Stomach (tissue), 4 donors: ENCODE results near the gene SEMA4A.

Experiments used
- CTCF ChIP-seq, 7 experiments: fragments of 450-650 bp in 4 of 7; fragments of 200-600 bp in 3 of 7; sonication (generic) in 3 of 7; IDR thresholded peaks; one replicate each; pipeline ENCODE4 v1.5.1; 2016 to 2019; ENCODE audit warnings: antibody characterized with exemption in 7 of 7, control low read depth in 2 of 7, mild to moderate bottlenecking in 1 of 7
- EP300 ChIP-seq: sonication (generic); formaldehyde crosslinking; IDR thresholded peaks from one replicate; pipeline ENCODE4 v1.6.1; 2017; ENCODE audit warnings: antibody characterized with exemption
- POLR2A ChIP-seq, 4 donors: fragments of 450-650 bp; IDR thresholded peaks; one replicate each; pipeline ENCODE4 v1.6.1; 2016; ENCODE audit warnings: antibody characterized with exemption in 4 of 4, control low read depth in 2 of 4, mild to moderate bottlenecking in 1 of 4, moderate library complexity in 1 of 4
- POLR2AphosphoS5 ChIP-seq, 3 donors: sonication (generic); formaldehyde crosslinking; IDR thresholded peaks; one replicate each; pipeline ENCODE4 v1.6.1; 2016; ENCODE audit warnings: antibody characterized with exemption in 3 of 3

GRCh38 chr1:156135930-156136871 lies 17.2 kb upstream of the SEMA4A start:
- TF ChIP-seq CTCF (IDR thresholded peaks at IDR 0.05) (no peak), EP300 (no peak), POLR2A (IDR thresholded peaks at IDR 0.05) (no peak), POLR2AphosphoS5 (IDR thresholded peaks at IDR 0.05) (no peak)
